Astrocyte (in vitro differentiated cells and primary cell): ENCODE data around the gene MUC21. TPM values are rescaled to one million over a fixed set of nuclear protein-coding genes. Genes with fewer than 3 reads are reported as not detected.
A peak's percentile ranks its signal among the peaks of the same experiment; 100 is the strongest.

Experiments
- DNase-seq: peaks from one replicate; pipeline ENCODE4 v3.0.0-alpha.2; 2010; ENCODE audit warnings: low read depth
- FAIRE-seq: peaks from 2 replicates; lab custom pipeline; 2011; peaks lifted over from hg19 to GRCh38; lab: Jason Lieb, UNC
- H2AFZ ChIP-seq: 2 replicates; pipeline ENCODE4 v1.6.0; 2012; ENCODE audit warnings: low read depth, low read length, inconsistent platforms
- H3K27ac ChIP-seq: 2 replicates; pipeline ENCODE4 v1.5.1; 2011; ENCODE audit warnings: low read depth, low read length, inconsistent platforms
- H3K27me3 ChIP-seq: 2 replicates; pipeline ENCODE4 v1.6.0; 2011; ENCODE audit warnings: low read length, inconsistent platforms; ENCODE audit not compliant: insufficient read depth
- H3K36me3 ChIP-seq: 2 replicates; pipeline ENCODE4 v1.5.1; 2011; ENCODE audit warnings: low read length, inconsistent platforms; ENCODE audit not compliant: insufficient read depth
- H3K4me1 ChIP-seq: 2 replicates; pipeline ENCODE4 v1.5.1; 2011; ENCODE audit warnings: low read length, inconsistent platforms; ENCODE audit not compliant: insufficient read depth
- H3K4me2 ChIP-seq: 2 replicates; pipeline ENCODE4 v1.6.0; 2012; ENCODE audit warnings: low read length, inconsistent platforms
- H3K4me3 ChIP-seq: 2 replicates; pipeline ENCODE4 v1.5.1; 2011; ENCODE audit warnings: low read depth, mild to moderate bottlenecking, low read length, inconsistent platforms; ENCODE audit not compliant: insufficient read depth
- H3K79me2 ChIP-seq: 2 replicates; pipeline ENCODE4 v1.6.0; 2012; ENCODE audit warnings: mild to moderate bottlenecking, low read length, inconsistent platforms; ENCODE audit not compliant: insufficient read depth
- H3K9ac ChIP-seq: 2 replicates; pipeline ENCODE4 v1.6.0; 2012; ENCODE audit warnings: mild to moderate bottlenecking, low read length, inconsistent platforms
- H3K9me3 ChIP-seq: 2 replicates; pipeline ENCODE4 v1.5.1; 2012; ENCODE audit warnings: low read depth, mild to moderate bottlenecking, low read length, inconsistent platforms; ENCODE audit not compliant: insufficient read depth
- H4K20me1 ChIP-seq: 2 replicates; pipeline ENCODE4 v1.6.0; 2012; ENCODE audit warnings: low read length, inconsistent platforms; ENCODE audit not compliant: insufficient read depth
- H3K27ac Mint-ChIP-seq: one replicate; pipeline ENCODE4 v1.8.0; 2021; ENCODE audit warnings: mild to moderate bottlenecking, mixed read lengths; ENCODE audit not compliant: unreplicated experiment
- H3K27me3 Mint-ChIP-seq: one replicate; pipeline ENCODE4 v1.8.0; 2021; ENCODE audit warnings: low read depth, mixed read lengths; ENCODE audit not compliant: unreplicated experiment
- H3K36me3 Mint-ChIP-seq: one replicate; pipeline ENCODE4 v1.8.0; 2021; ENCODE audit warnings: low read depth, mixed read lengths; ENCODE audit not compliant: unreplicated experiment
- H3K4me1 Mint-ChIP-seq: one replicate; pipeline ENCODE4 v1.8.0; 2021; ENCODE audit warnings: low read depth, mixed read lengths; ENCODE audit not compliant: unreplicated experiment
- H3K4me3 Mint-ChIP-seq: one replicate; pipeline ENCODE4 v1.8.0; 2021; ENCODE audit warnings: mild to moderate bottlenecking, moderate library complexity, mixed read lengths; ENCODE audit not compliant: unreplicated experiment
- H3K9me3 Mint-ChIP-seq: one replicate; pipeline ENCODE4 v1.8.0; 2021; ENCODE audit warnings: mild to moderate bottlenecking, mixed read lengths; ENCODE audit not compliant: unreplicated experiment
- CTCF ChIP-seq: IDR thresholded peaks from 2 replicates; pipeline ENCODE4 v1.5.1; 2011; ENCODE audit warnings: low read depth, mild to moderate bottlenecking, inconsistent platforms, low read length, moderate library complexity; ENCODE audit not compliant: insufficient read depth
- EZH2 ChIP-seq: IDR thresholded peaks from 2 replicates; pipeline ENCODE4 v1.6.1; 2012; ENCODE audit warnings: mild to moderate bottlenecking, low read length, inconsistent platforms; ENCODE audit not compliant: insufficient read depth
- total RNA-seq: library from RNA; stranded (reverse); gene quantifications from 2 replicates; pipeline ENCODE4 v1.2.1, GENCODE V29; 2021

MUC21 gene
- total RNA-seq, 1 donor from 2014 or later = not detected

GRCh38 chr6:30954631-30955366 is 28.7 kb upstream of the MUC21 start:
- Mint-ChIP-seq H3K4me3 (no peak overlapping the region), H3K27me3 (peaks cover 72% of the 10 kb centered on the region), H3K27ac (peak overlapping the region; percentile 11), H3K4me1 (peaks cover 6% of the 10 kb centered on the region), H3K36me3 (no peaks in the 10 kb centered on the region), H3K9me3 (peaks cover 20% of the 10 kb centered on the region)
- FAIRE-seq (no peak), DNase-seq (no peak)
- H3K9ac ChIP-seq = peak overlapping the region; percentile 70
- peak overlapping the region; percentile 47 for H3K4me3 ChIP-seq
- peak overlapping the region; percentile 82 for H2AFZ ChIP-seq
- no peaks in the 10 kb centered on the region for H3K79me2 ChIP-seq
- peaks cover 21% of the 10 kb centered on the region for H3K27me3 ChIP-seq
- H4K20me1 ChIP-seq = no peaks in the 10 kb centered on the region
- H3K27ac ChIP-seq = no peak overlapping the region
- H3K4me1 ChIP-seq = peaks cover 6% of the 10 kb centered on the region
- no peaks in the 10 kb centered on the region for H3K36me3 ChIP-seq
- TF ChIP-seq CTCF = no peak
- TF ChIP-seq EZH2 = no peak
- peak overlapping the region; percentile 86 for H3K4me2 ChIP-seq
- H3K9me3 ChIP-seq = no peaks in the 10 kb centered on the region

GRCh38 chr6:30955367-30956042 is 28.0 kb upstream of the MUC21 start:
- H3K27me3 Mint-ChIP-seq = peaks cover 66% of the 10 kb centered on the region

More at GRCh38 chr6:30955367-30956042, 28.0 kb upstream of the MUC21 start:
- Histone ChIP-seq H3K27me3 (peaks cover 21% of the 10 kb centered on the region), H3K36me3 (no peaks in the 10 kb centered on the region), H3K9ac (peak overlapping the region; percentile 70), H2AFZ (peak overlapping the region; percentile 82), H3K4me3 (peak overlapping the region; percentile 47), H3K4me1 (peaks cover 6% of the 10 kb centered on the region), H3K79me2 (no peaks in the 10 kb centered on the region), H3K9me3 (no peaks in the 10 kb centered on the region), H3K27ac (no peak overlapping the region), H4K20me1 (no peaks in the 10 kb centered on the region), H3K4me2 (peak overlapping the region; percentile 86)
- Mint-ChIP-seq H3K9me3 (peaks cover 12% of the 10 kb centered on the region), H3K4me3 (peak overlapping the region; percentile 58), H3K4me1 (peaks cover 6% of the 10 kb centered on the region), H3K27ac (peak overlapping the region; percentile 11), H3K36me3 (no peaks in the 10 kb centered on the region)
- FAIRE-seq (no peak), DNase-seq (peak; percentile 16)
- TF ChIP-seq CTCF (no peak), EZH2 (peak; percentile 47)
